Measurements from ENCODE around the gene GAS2. TPM values are rescaled to one million over a fixed set of nuclear protein-coding genes. Genes with fewer than 3 reads are reported as not detected.

GAS2 gene
- total RNA-seq, 4 donors from 2014 or later: 1.2 to 4.4 (median 3.1) TPM

GRCh38 chr11:22860241-22860640, 193.8 kb downstream of the GAS2 start, which contains the start of gene CCDC179:
TSS of gene CCDC179 (minus strand) at chr11:22860474. CDS start at chr11:22860421, 53 bp downstream.
- TF ChIP-seq POLR2AphosphoS5 (IDR thresholded peaks at IDR 0.05): no peak
- TF ChIP-seq CTCF (IDR thresholded peaks at IDR 0.05): no peak
- Histone ChIP-seq H3K36me3 (no peaks in the 10 kb centered on the region), H3K27ac (no peak within 1 kb of the TSS), H3K27me3 (no peaks in the 10 kb centered on the region), H3K9me3 (no peaks in the 10 kb centered on the region), H3K4me1 (no peaks in the 10 kb centered on the region), H3K4me3 (no peak within 1 kb of the TSS)
- WGBS: 96% methylated on average over 3 of the region's 4 CpGs
- no peak for DNase-seq (ENCODE audit: low spot score in 2 of 2)

Other genes starting within 250 kb of the GAS2 start
- gene FANCF, start 40.8 kb upstream of the GAS2 start, total RNA-seq: 10 to 100 TPM in 2 of 4 donors, 1 to 10 TPM in 2; 6.6 to 12.7 (median 9.2) TPM
- 10 to 100 TPM in 1 of 4 donors, 1 to 10 TPM in 3; 6.8 to 10.0 (median 7.9) TPM for gene SVIP, start 163.2 kb downstream of the GAS2 start, total RNA-seq
- not detected for gene CCDC179, start 193.9 kb downstream of the GAS2 start, total RNA-seq